GM23338 (cell line): ENCODE measurements around the gene GNB1. TPM values are rescaled to one million over a fixed set of nuclear protein-coding genes. Genes with fewer than 3 reads are reported as not detected.
A peak's percentile ranks its signal among the peaks of the same experiment; 100 is the strongest.

Source experiments
- ATAC-seq: fragments of 200-7000 bp; cut with Tn5 transposase; 3 replicates; pipeline ENCODE4 v1.9.1; 2020
- DNase-seq: peaks from one replicate; pipeline ENCODE4 v3.0.0-alpha.2; 2015; ENCODE audit warnings: low spot score
- H2AFZ ChIP-seq: fragments of 200-600 bp; sonication (generic); 2 replicates; pipeline ENCODE4 v1.8.0; 2016; ENCODE audit warnings: antibody characterized with exemption, mild to moderate bottlenecking, moderate library complexity
- H3F3A ChIP-seq: fragments of 200-600 bp; sonication (generic); replicated peaks from 2 replicates; pipeline ENCODE4 v1.8.0; 2017; ENCODE audit warnings: antibody characterized with exemption, mixed run types, low read depth
- H3K27ac ChIP-seq: fragments of 200-600 bp; sonication (generic); 2 replicates; pipeline ENCODE4 v1.6.1; 2016; ENCODE audit warnings: low read depth
- H3K27me3 ChIP-seq: fragments of 200-600 bp; sonication (generic); 2 replicates; pipeline ENCODE4 v1.8.0; 2016; ENCODE audit warnings: mild to moderate bottlenecking, mixed run types, moderate library complexity; ENCODE audit not compliant: insufficient read depth
- H3K36me3 ChIP-seq: fragments of 200-600 bp; sonication (generic); 2 replicates; pipeline ENCODE4 v1.8.0; 2016; ENCODE audit warnings: mild to moderate bottlenecking; ENCODE audit not compliant: insufficient read depth
- H3K4me1 ChIP-seq: fragments of 200-600 bp; sonication (generic); 2 replicates; pipeline ENCODE4 v1.8.0; 2016; ENCODE audit warnings: mild to moderate bottlenecking, moderate library complexity; ENCODE audit not compliant: insufficient read depth
- H3K4me2 ChIP-seq: fragments of 200-600 bp; sonication (generic); 2 replicates; pipeline ENCODE4 v1.7.1; 2017; ENCODE audit warnings: mixed run types
- H3K4me3 ChIP-seq: fragments of 200-600 bp; sonication (generic); 2 replicates; pipeline ENCODE4 v1.6.1; 2016; ENCODE audit warnings: mixed run types
- H3K79me2 ChIP-seq: fragments of 200-600 bp; sonication (generic); replicated peaks from 2 replicates; pipeline ENCODE4 v1.8.0; 2017; ENCODE audit warnings: mild to moderate bottlenecking; ENCODE audit not compliant: insufficient read depth
- H3K9me2 ChIP-seq: fragments of 200-600 bp; sonication (generic); 2 replicates; pipeline ENCODE4 v1.8.0; 2017; ENCODE audit not compliant: insufficient read depth
- H4K20me1 ChIP-seq: fragments of 200-600 bp; sonication (generic); replicated peaks from 2 replicates; pipeline ENCODE4 v1.8.0; 2017; ENCODE audit warnings: mild to moderate bottlenecking; ENCODE audit not compliant: insufficient read depth
- H3K27ac Mint-ChIP-seq: 2 replicates; pipeline ENCODE4 v1.8.0; 2020; ENCODE audit warnings: inconsistent platforms, mild to moderate bottlenecking, moderate library complexity, mixed read lengths
- H3K27me3 Mint-ChIP-seq: 3 replicates; pipeline ENCODE4 v1.8.0; 2022; ENCODE audit warnings: low read depth, mild to moderate bottlenecking, moderate library complexity, mixed read lengths, inconsistent platforms; ENCODE audit not compliant: insufficient read depth, poor library complexity
- H3K36me3 Mint-ChIP-seq: 3 replicates; pipeline ENCODE4 v1.8.0; 2021; ENCODE audit warnings: low read depth, mild to moderate bottlenecking, inconsistent platforms, moderate library complexity, mixed read lengths
- H3K4me1 Mint-ChIP-seq: 3 replicates; pipeline ENCODE4 v1.8.0; 2020; ENCODE audit warnings: mild to moderate bottlenecking, inconsistent platforms, mixed read lengths
- H3K4me3 Mint-ChIP-seq: 3 replicates; pipeline ENCODE4 v1.8.0; 2021; ENCODE audit warnings: moderate library complexity, mild to moderate bottlenecking, inconsistent platforms, mixed read lengths
- H3K9me3 Mint-ChIP-seq: 3 replicates; pipeline ENCODE4 v1.8.0; 2020; ENCODE audit warnings: moderate library complexity, mild to moderate bottlenecking, inconsistent platforms, mixed read lengths
- CREB1 ChIP-seq: fragments of 250-450 bp; sonication (Bioruptor Pico); IDR thresholded peaks from 2 replicates; pipeline ENCODE4 v1.5.0; 2020; ENCODE audit warnings: low read depth, mild to moderate bottlenecking, moderate library complexity
- JUNB ChIP-seq: IDR thresholded peaks from one replicate; pipeline ENCODE4 v1.6.1; 2016; ENCODE audit warnings: antibody characterized with exemption; ENCODE audit not compliant: unreplicated experiment
- POLR2AphosphoS5 ChIP-seq: IDR thresholded peaks from 2 replicates; pipeline ENCODE4 v1.6.1; 2016; ENCODE audit warnings: antibody characterized with exemption, low read depth
- polyA plus RNA-seq: library from polyadenylated mRNA; unstranded; fragments of >200 nt; fragmentation: Nextera tagmentation; extraction: Ambion mirVana; gene quantifications from 2 replicates; pipeline ENCODE4 v1.2.1, GENCODE V29; 2016
- total RNA-seq: library from RNA; depleted of rRNA; stranded (reverse); fragments of >200 nt; shearing (Covaris generic); gene quantifications from 2 replicates; pipeline ENCODE4 v1.2.3, GENCODE V29; 2014
- TF ChIP-seq, protein P1 (sequence below): fragments of 250-450 bp; sonication (Bioruptor Pico); IDR thresholded peaks from 2 replicates; pipeline ENCODE4 v1.5.0; 2020; ENCODE audit warnings: mild to moderate bottlenecking, moderate library complexity
- TF ChIP-seq, protein P2 (sequence below), 2 experiments: fragments of 200-600 bp in 1 of 2; sonication (generic) in 1 of 2; conservative IDR thresholded peaks; 2 replicates each; pipeline versions ENCODE4 v1.5.1 to v1.6.1; 2016 to 2017; ENCODE audit warnings: antibody characterized with exemption in 2 of 2, low read depth in 2 of 2, mild to moderate bottlenecking in 2 of 2, moderate library complexity in 1 of 2

GNB1 gene
- total and polyA plus RNA-seq, 2 experiments from 2014 or later, result 65.4 to 138 TPM

DNA sequence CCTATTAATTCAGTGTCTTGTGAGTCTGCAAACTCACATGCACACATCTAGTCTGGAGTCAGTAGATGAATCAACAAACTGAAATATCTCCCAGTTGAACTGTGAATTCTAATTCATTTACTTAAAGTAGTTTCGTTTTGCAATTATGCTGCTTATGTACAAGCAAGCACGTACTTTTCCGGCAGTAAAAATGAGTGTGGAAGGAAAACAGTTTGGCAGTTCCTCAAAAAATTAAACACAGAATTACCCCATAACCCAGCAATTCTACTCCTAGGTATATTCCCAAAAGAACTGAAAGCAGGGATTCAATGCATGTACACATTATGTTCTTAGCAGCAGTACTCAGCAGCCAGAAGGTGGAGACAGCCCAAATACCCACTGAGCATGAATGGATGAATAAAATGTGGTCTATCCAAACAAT, 49.3 kb downstream of the GNB1 start:
- H3K27ac Mint-ChIP-seq, result no peak overlapping the region
- H3K36me3 Mint-ChIP-seq, result peaks cover 39% of the 10 kb centered on the region; the same call in 2 of the 3 replicates
- peaks cover 6% of the 10 kb centered on the region for H3K27me3 Mint-ChIP-seq
- peaks cover 68% of the 10 kb centered on the region for H4K20me1 ChIP-seq
- DNase-seq, result no peak
- H3K9me3 Mint-ChIP-seq, result no peaks in the 10 kb centered on the region
- H3K4me1 ChIP-seq, result no peaks in the 10 kb centered on the region
- peaks cover 100% of the 10 kb centered on the region for H3K79me2 ChIP-seq
- no peak overlapping the region for H3K4me2 ChIP-seq
- peaks cover 13% of the 10 kb centered on the region for H3K4me1 Mint-ChIP-seq
- peak overlapping the region; percentile 83; the same call in 1 of the 2 replicates for H3K27ac ChIP-seq
- H3K4me3 ChIP-seq, result no peak overlapping the region
- H3K4me3 Mint-ChIP-seq, result no peak overlapping the region
- no peak overlapping the region for H2AFZ ChIP-seq
- H3K36me3 ChIP-seq, result 0 out of 2 replicates have a peak, but pooled peaks cover 3% of the 10 kb centered on the region
- TF ChIP-seq JUNB (no peak), POLR2AphosphoS5 (no peak), CREB1 (no peak)
- TF ChIP-seq, protein P1, sequence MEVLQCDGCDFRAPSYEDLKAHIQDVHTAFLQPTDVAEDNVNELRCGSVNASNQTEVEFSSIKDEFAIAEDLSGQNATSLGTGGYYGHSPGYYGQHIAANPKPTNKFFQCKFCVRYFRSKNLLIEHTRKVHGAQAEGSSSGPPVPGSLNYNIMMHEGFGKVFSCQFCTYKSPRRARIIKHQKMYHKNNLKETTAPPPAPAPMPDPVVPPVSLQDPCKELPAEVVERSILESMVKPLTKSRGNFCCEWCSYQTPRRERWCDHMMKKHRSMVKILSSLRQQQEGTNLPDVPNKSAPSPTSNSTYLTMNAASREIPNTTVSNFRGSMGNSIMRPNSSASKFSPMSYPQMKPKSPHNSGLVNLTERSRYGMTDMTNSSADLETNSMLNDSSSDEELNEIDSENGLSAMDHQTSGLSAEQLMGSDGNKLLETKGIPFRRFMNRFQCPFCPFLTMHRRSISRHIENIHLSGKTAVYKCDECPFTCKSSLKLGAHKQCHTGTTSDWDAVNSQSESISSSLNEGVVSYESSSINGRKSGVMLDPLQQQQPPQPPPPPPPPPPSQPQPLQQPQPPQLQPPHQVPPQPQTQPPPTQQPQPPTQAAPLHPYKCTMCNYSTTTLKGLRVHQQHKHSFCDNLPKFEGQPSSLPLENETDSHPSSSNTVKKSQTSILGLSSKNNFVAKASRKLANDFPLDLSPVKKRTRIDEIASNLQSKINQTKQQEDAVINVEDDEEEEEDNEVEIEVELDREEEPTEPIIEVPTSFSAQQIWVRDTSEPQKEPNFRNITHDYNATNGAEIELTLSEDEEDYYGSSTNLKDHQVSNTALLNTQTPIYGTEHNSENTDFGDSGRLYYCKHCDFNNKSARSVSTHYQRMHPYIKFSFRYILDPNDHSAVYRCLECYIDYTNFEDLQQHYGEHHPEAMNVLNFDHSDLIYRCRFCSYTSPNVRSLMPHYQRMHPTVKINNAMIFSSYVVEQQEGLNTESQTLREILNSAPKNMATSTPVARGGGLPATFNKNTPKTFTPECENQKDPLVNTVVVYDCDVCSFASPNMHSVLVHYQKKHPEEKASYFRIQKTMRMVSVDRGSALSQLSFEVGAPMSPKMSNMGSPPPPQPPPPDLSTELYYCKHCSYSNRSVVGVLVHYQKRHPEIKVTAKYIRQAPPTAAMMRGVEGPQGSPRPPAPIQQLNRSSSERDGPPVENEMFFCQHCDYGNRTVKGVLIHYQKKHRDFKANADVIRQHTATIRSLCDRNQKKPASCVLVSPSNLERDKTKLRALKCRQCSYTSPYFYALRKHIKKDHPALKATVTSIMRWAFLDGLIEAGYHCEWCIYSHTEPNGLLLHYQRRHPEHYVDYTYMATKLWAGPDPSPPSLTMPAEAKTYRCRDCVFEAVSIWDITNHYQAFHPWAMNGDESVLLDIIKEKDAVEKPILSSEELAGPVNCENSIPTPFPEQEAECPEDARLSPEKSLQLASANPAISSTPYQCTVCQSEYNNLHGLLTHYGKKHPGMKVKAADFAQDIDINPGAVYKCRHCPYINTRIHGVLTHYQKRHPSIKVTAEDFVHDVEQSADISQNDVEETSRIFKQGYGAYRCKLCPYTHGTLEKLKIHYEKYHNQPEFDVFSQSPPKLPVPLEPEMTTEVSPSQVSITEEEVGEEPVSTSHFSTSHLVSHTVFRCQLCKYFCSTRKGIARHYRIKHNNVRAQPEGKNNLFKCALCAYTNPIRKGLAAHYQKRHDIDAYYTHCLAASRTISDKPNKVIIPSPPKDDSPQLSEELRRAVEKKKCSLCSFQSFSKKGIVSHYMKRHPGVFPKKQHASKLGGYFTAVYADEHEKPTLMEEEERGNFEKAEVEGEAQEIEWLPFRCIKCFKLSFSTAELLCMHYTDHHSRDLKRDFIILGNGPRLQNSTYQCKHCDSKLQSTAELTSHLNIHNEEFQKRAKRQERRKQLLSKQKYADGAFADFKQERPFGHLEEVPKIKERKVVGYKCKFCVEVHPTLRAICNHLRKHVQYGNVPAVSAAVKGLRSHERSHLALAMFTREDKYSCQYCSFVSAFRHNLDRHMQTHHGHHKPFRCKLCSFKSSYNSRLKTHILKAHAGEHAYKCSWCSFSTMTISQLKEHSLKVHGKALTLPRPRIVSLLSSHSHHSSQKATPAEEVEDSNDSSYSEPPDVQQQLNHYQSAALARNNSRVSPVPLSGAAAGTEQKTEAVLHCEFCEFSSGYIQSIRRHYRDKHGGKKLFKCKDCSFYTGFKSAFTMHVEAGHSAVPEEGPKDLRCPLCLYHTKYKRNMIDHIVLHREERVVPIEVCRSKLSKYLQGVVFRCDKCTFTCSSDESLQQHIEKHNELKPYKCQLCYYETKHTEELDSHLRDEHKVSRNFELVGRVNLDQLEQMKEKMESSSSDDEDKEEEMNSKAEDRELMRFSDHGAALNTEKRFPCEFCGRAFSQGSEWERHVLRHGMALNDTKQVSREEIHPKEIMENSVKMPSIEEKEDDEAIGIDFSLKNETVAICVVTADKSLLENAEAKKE, result no peak
- TF ChIP-seq, protein P2, sequence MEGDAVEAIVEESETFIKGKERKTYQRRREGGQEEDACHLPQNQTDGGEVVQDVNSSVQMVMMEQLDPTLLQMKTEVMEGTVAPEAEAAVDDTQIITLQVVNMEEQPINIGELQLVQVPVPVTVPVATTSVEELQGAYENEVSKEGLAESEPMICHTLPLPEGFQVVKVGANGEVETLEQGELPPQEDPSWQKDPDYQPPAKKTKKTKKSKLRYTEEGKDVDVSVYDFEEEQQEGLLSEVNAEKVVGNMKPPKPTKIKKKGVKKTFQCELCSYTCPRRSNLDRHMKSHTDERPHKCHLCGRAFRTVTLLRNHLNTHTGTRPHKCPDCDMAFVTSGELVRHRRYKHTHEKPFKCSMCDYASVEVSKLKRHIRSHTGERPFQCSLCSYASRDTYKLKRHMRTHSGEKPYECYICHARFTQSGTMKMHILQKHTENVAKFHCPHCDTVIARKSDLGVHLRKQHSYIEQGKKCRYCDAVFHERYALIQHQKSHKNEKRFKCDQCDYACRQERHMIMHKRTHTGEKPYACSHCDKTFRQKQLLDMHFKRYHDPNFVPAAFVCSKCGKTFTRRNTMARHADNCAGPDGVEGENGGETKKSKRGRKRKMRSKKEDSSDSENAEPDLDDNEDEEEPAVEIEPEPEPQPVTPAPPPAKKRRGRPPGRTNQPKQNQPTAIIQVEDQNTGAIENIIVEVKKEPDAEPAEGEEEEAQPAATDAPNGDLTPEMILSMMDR (conservative IDR thresholded peaks at IDR 0.05; ENCODE audit: low read depth in 2 of 2), result 0 out of 4 replicates have a peak, but pooled peaks of 1 of the 2 experiments have one; percentile 2
- H3K9me2 ChIP-seq, result no peaks in the 10 kb centered on the region
- peaks cover 13% of the 10 kb centered on the region; the same call in 1 of the 2 replicates for H3F3A ChIP-seq
- ATAC-seq, result no peak
- H3K27me3 ChIP-seq, result no peaks in the 10 kb centered on the region
